Heart right ventricle (tissue), 16 donors: ENCODE results near the gene OGFOD2. TPM values are rescaled to one million over a fixed set of nuclear protein-coding genes. Genes with fewer than 3 reads are reported as not detected.

Experiments
- ATAC-seq, 8 donors: fragments of 200-7000 bp; cut with Tn5 transposase; one replicate each; pipeline ENCODE4 v1.9.1; 2020; ENCODE audit warnings: mild to moderate bottlenecking in 8 of 8, moderate library complexity in 8 of 8, moderate number of reproducible peaks in 1 of 8
- DNase-seq, 2 donors: peaks; one replicate each; pipeline ENCODE4 v3.0.0-alpha.2; 2020
- H3K27ac ChIP-seq, 10 donors: fragments of 200-600 bp; sonication (generic) in 2 of 10; one replicate each; pipeline versions ENCODE4 v1.5.0 to v1.8.0; 2020 to 2022; ENCODE audit warnings: mild to moderate bottlenecking in 3 of 10
- H3K27me3 ChIP-seq, 7 donors: fragments of 200-600 bp; one replicate each; pipeline ENCODE4 v1.8.0; 2021 to 2022; ENCODE audit warnings: mild to moderate bottlenecking in 2 of 7
- H3K36me3 ChIP-seq, 9 donors: fragments of 200-600 bp; sonication (generic) in 1 of 9; one replicate each; pipeline versions ENCODE4 v1.5.0 to v1.8.0; 2020 to 2022; ENCODE audit warnings: mild to moderate bottlenecking in 2 of 9
- H3K4me1 ChIP-seq, 9 donors: fragments of 200-600 bp; sonication (generic) in 1 of 9; one replicate each; pipeline versions ENCODE4 v1.5.0 to v1.8.0; 2020 to 2022; ENCODE audit warnings: mild to moderate bottlenecking in 4 of 9
- H3K4me3 ChIP-seq, 10 donors: fragments of 200-600 bp; sonication (generic) in 2 of 10; one replicate each; pipeline versions ENCODE4 v1.5.0 to v1.8.0; 2020 to 2022; ENCODE audit warnings: mild to moderate bottlenecking in 7 of 10, moderate library complexity in 2 of 10
- H3K9me3 ChIP-seq, 11 donors: fragments of 200-600 bp in 10 of 11; sonication (generic) in 2 of 11; one replicate each; pipeline versions ENCODE4 v1.5.0 to v1.8.0; 2013 to 2022; ENCODE audit warnings: mild to moderate bottlenecking in 2 of 11, control low read depth in 1 of 11, moderate library complexity in 1 of 11
- WGBS, 2 donors: extraction: QIAGEN DNeasy Blood & Tissue Kit; methylation state at CpG; one replicate each; pipeline ENCODE4 v1.1.7; 2013; ENCODE audit warnings: inconsistent platforms in 1 of 2; 5-methylcytosine and 5-hydroxymethylcytosine counted together
- intact Hi-C, 10 donors: fragments of 100-400 bp; cut with DNase I; formaldehyde crosslinking; loops; one replicate each; pipeline versions ENCODE4 v1.11.1 to v1.14.2; 2022
- polyA plus RNA-seq, 2 donors: library from polyadenylated mRNA; stranded (reverse); fragments of 200-250 nt; gene quantifications; one replicate each; pipeline ENCODE4 v1.2.3, GENCODE V29; 2013
- total RNA-seq, 10 donors: library from RNA; stranded (reverse); fragmentation: NEBNext Ultra II Directional in 3 of 10; extraction: Animal tissue kit (Norgen Biotek cat#: 25700) in 3 of 10; gene quantifications; one replicate each; pipeline versions ENCODE4 v1.2.1 to v1.2.4, GENCODE V29; 2021 to 2023
- TF ChIP-seq, protein P1 (sequence below), 9 donors: fragments of 200-600 bp; sonication (generic) in 2 of 9; IDR thresholded peaks; one replicate each; pipeline versions ENCODE4 v1.5.0 to v1.8.0; 2021 to 2022; ENCODE audit warnings: antibody characterized with exemption in 9 of 9, mild to moderate bottlenecking in 5 of 9, moderate library complexity in 1 of 9
- donor health status: Arrhythmogenic right ventricular cardiomyopathy.
- donor health status: ischemic (EF 13 %, LVEDD 7.1; RV severe dilation, severe dysfunction).
- donor health status: healthy with polysubstance abuse.
- donor health status: DM: no; HTN: yes; CAD: no.
- donor health status: DM: no; HTN: no; CAD: no.
- donor health status: ischemic (EF 25% LVEDD 6.9; RV normal size, moderate dysfunction).
- donor health status: ischemic (EF 25% LVEDD 5.7; RV mildly dilated, moderate dysfunction).
- donor health status: healthy.
- donor health status: DM: yes; HTN: yes; CAD: no.
- donor health status: Ischemic cardiomyopathy.
- donor health status: ischemic (EF 35%, LVEDD 5.7; RV mildly dilated, moderate dysfunction).
- donor health status: nonischemic (EF 11% LVEDD 7.7; RV severe dilation, severe dysfunction).
- donor health status: DM: yes; HTN: yes; CAD: no.
- donor health status: PGD.
- donor health status: ischemic (EF 29% LVEDD 5.4; RV normal size, mild dysfunction).
- donor health status: nonischemic (EF 23%, LVEDD 6.1; RV moderate dilation, normal function).

The OGFOD2 gene
- total and polyA plus RNA-seq, 12 donors, result 10.6 to 17.1 (median 12.0) TPM

DNA sequence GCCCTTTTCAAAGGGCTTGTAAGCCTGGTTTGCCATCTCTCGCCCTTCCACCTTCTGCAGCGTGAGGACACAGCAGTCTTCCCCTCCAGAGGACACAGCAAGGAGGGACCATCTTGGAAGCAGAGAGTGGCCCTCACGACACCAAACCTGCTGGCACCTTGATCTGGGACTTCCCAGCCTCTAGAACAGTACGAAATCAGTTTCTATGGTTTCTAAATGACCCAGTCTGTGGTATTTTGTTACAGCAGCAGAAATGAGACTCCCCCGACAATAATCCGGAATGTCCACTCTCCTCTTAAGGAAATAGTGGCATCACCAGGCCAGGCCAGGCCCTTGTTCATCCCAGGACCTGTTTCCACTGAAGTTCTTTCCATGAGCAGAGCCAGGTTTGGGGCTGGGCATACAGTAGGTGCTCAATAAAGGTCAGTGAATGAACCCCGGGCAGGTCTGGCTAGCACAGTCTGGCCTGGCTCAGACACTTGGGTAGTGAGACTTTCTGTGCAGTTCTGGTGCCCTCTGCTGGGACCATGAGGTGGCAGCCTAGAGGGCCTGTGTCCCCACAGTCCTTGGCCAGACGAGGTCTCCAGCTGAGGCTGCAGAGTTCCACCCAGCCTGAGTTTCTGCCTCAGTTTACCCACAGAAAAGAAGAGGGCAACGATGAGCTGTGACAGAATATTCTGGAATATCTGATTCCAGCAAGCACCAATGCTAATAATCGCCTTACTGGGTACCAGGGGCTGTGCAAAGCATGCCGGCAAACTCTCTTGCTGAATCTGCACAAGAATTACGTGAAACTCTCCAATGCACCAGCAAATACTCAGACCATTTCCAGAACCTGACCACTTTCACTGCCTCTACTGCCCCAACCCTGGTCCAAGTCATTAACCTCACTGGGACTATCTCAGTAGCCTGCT is 22.8 kb upstream of the OGFOD2 start:
- WGBS, 2 donors, result 67 to 68% methylated on average over 12 of the region's 12 CpGs
- ATAC-seq (peak; percentile 91 to 95 (median 94)), DNase-seq (peak; percentile 73 to 78)
- H3K4me3 ChIP-seq, result no peak overlapping the region
- intact Hi-C loops, result loop anchor here (1.0 to 10.0 kb wide), 8 partner anchors 55 to 160 kb away; partner anchors contain the start of gene VPS37B (in 1 of the 10)
- peaks cover 0 to 16% (median 0%) of the 10 kb centered on the region in 9 donors for H3K36me3 ChIP-seq
- H3K27me3 ChIP-seq, result no peaks in the 10 kb centered on the region
- TF ChIP-seq, protein P1, sequence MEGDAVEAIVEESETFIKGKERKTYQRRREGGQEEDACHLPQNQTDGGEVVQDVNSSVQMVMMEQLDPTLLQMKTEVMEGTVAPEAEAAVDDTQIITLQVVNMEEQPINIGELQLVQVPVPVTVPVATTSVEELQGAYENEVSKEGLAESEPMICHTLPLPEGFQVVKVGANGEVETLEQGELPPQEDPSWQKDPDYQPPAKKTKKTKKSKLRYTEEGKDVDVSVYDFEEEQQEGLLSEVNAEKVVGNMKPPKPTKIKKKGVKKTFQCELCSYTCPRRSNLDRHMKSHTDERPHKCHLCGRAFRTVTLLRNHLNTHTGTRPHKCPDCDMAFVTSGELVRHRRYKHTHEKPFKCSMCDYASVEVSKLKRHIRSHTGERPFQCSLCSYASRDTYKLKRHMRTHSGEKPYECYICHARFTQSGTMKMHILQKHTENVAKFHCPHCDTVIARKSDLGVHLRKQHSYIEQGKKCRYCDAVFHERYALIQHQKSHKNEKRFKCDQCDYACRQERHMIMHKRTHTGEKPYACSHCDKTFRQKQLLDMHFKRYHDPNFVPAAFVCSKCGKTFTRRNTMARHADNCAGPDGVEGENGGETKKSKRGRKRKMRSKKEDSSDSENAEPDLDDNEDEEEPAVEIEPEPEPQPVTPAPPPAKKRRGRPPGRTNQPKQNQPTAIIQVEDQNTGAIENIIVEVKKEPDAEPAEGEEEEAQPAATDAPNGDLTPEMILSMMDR (IDR thresholded peaks at IDR 0.05), result peak; percentile 81 to 95 (median 91)
- H3K4me1 ChIP-seq, result peaks cover 0 to 19% (median 10%) of the 10 kb centered on the region in 9 donors
- no peak overlapping the region for H3K27ac ChIP-seq
- no peaks in the 10 kb centered on the region for H3K9me3 ChIP-seq

DNA sequence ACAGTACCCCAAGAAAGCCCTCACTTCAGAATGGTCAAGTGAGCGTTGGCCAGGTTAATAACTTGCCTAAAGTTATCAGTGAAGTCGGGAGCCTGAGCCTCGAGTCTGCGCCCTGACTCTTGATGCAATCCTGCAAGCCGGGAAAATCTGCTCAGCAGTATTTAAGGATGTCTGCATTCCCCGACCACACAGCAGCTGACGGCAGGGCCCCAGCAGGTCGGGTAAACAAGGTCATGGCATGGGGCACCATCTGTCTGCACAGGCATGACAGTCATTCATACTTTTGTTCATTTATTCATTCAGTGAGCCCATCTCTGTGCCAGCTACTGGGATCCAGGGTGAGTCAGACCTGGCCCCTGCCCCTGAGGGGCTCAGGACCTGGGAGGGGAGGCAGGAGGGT is 19.9 kb upstream of the OGFOD2 start:
- no peak overlapping the region for H3K27ac ChIP-seq
- peaks cover 0 to 25% (median 5%) of the 10 kb centered on the region in 9 donors for H3K4me1 ChIP-seq
- WGBS, 2 donors, result 70 to 74% methylated on average over 8 of the region's 8 CpGs
- peaks cover 0 to 35% (median 5%) of the 10 kb centered on the region in 9 donors for H3K36me3 ChIP-seq
- ATAC-seq (no peak), DNase-seq (no peak)
- H3K9me3 ChIP-seq, result no peaks in the 10 kb centered on the region
- no peak overlapping the region for H3K4me3 ChIP-seq
- intact Hi-C loops, result loop anchor here in 2 of 10 donors (2.0 to 10.0 kb wide), 3 partner anchors 92 to 160 kb away; no protein-coding TSS in a partner anchor
- TF ChIP-seq, protein P1 (IDR thresholded peaks at IDR 0.05), result no peak
- no peaks in the 10 kb centered on the region for H3K27me3 ChIP-seq

DNA sequence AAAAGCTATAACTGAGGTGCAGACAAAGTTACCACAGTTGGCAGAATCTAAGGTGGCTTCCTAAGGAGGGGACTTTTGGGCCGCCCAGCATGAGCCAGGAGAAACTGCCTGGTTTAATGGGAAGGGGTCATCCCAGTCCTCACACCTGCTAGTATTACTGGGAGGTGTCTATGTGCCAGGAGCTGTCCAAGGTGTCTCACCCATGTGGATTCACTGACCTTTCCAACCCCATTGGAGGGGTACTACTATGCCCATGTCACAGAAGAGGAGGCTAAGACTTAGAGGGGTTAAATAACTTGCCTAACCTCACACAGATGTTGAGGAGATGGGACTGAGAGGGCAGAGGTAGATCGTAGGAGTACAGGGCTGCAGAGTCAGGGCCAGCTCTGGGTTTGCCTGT is 19.0 kb upstream of the OGFOD2 start:
- no peaks in the 10 kb centered on the region for H3K9me3 ChIP-seq
- peaks cover 0 to 25% (median 5%) of the 10 kb centered on the region in 9 donors for H3K4me1 ChIP-seq
- no peak overlapping the region for H3K4me3 ChIP-seq
- TF ChIP-seq, protein P1 (IDR thresholded peaks at IDR 0.05), result no peak
- intact Hi-C loops, result loop anchor here in 1 of 10 donors (10.0 kb wide), 1 partner anchor 161 kb away; no protein-coding TSS in a partner anchor
- 84 to 86% methylated on average over 2 of the region's 2 CpGs for WGBS, 2 donors
- DNase-seq, result no peak
- no peak overlapping the region for H3K27ac ChIP-seq
- H3K36me3 ChIP-seq, result peaks cover 0 to 38% (median 5%) of the 10 kb centered on the region in 9 donors
- ATAC-seq, result no peak
- no peaks in the 10 kb centered on the region for H3K27me3 ChIP-seq

DNA sequence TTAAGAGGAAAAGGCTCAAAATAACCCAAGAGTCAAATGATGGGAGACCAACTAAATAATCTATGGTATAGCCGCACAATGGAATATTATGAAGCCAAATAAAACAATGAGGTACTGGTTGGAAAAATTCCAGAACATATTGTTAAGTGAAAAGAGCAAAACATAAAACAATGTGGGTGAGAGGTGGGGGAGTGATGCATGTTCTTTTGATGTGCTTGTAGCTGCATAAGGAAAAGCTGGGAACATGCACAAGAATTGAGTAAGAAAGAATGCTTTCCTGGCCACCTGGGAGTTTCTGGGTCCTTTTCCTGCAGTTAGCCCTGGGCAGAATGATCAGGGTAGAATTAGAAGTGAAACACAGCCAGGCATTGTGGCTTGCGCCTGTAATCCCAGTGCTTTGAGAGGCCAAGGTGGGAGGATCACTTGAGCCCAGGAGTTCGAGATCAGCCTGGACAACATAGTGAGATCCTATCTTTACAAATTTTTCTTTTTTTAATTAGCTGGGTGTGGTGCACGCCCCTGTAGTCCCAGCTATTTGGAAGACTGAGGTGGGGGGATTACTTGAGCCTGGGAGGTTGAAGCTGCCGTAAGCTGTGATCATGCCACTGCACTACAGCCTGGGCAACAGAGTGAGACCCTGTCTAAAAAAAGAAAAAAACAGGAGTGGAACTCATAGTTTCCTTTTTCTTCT is 16.7 kb upstream of the OGFOD2 start:
- ATAC-seq (peak in 7 of 8 donors; percentile 23 to 83 (median 76)), DNase-seq (peak in 1 of 2 donors; percentile 58)
- intact Hi-C loops, result loop anchor here in 1 of 10 donors (10.0 kb wide), 1 partner anchor 164 kb away; no protein-coding TSS in a partner anchor
- Histone ChIP-seq H3K4me1 (peaks cover 0 to 34% (median 20%) of the 10 kb centered on the region in 9 donors), H3K36me3 (peaks cover 0 to 38% (median 5%) of the 10 kb centered on the region in 9 donors), H3K4me3 (no peak overlapping the region), H3K9me3 (no peaks in the 10 kb centered on the region), H3K27me3 (no peaks in the 10 kb centered on the region), H3K27ac (peak overlapping the region in 8 of 10 donors; percentile 49 to 81 (median 73))
- WGBS, 2 donors, result 73% methylated on average over 5 of the region's 5 CpGs
- TF ChIP-seq, protein P1 (IDR thresholded peaks at IDR 0.05), result no peak
